Trophoblast cell (in vitro differentiated cells and primary cell): ENCODE measurements around the gene TSPAN4.

Experiments
- DNase-seq, 2 donors: peaks; one replicate each; pipeline ENCODE4 v3.0.0-alpha.2; 2016
- H2AFZ ChIP-seq: 2 replicates; pipeline ENCODE4 v1.6.1; 2013; ENCODE audit warnings: low read length, moderate library complexity, mild to moderate bottlenecking; ENCODE audit not compliant: insufficient read depth, poor library complexity
- H2AK5ac ChIP-seq: 2 replicates; pipeline ENCODE4 v1.6.1; 2013; ENCODE audit warnings: mild to moderate bottlenecking, low read length
- H2BK120ac ChIP-seq: 2 replicates; pipeline ENCODE4 v1.6.1; 2013; ENCODE audit warnings: low read length, mild to moderate bottlenecking, moderate library complexity; ENCODE audit not compliant: insufficient read depth, poor library complexity
- H2BK12ac ChIP-seq: 2 replicates; pipeline ENCODE4 v1.6.1; 2013; ENCODE audit warnings: mild to moderate bottlenecking, low read length, moderate library complexity
- H2BK5ac ChIP-seq: 2 replicates; pipeline ENCODE4 v1.6.1; 2013; ENCODE audit warnings: low read length, low read depth, moderate library complexity, mild to moderate bottlenecking; ENCODE audit not compliant: poor library complexity
- H3K14ac ChIP-seq: 2 replicates; pipeline ENCODE4 v1.6.1; 2013; ENCODE audit warnings: mild to moderate bottlenecking, low read length
- H3K18ac ChIP-seq: 2 replicates; pipeline ENCODE4 v1.6.1; 2013; ENCODE audit warnings: mild to moderate bottlenecking, low read length
- H3K23ac ChIP-seq: 2 replicates; pipeline ENCODE4 v1.6.1; 2013; ENCODE audit warnings: low read length
- H3K27ac ChIP-seq: 2 replicates; pipeline ENCODE4 v1.5.1; 2013; ENCODE audit warnings: low read depth, mild to moderate bottlenecking, inconsistent platforms, low read length, moderate library complexity
- H3K27me3 ChIP-seq: 2 replicates; pipeline ENCODE4 v1.6.1; 2013; ENCODE audit warnings: inconsistent platforms, mild to moderate bottlenecking, low read length, moderate library complexity; ENCODE audit not compliant: insufficient read depth
- H3K36me3 ChIP-seq, 2 experiments: 1 replicate in 1 of 2; 2 replicates in 1 of 2; pipeline ENCODE4 v1.6.1; 2013; ENCODE audit warnings: low read length in 2 of 2, mild to moderate bottlenecking in 2 of 2, moderate library complexity in 1 of 2; ENCODE audit not compliant: insufficient read depth in 2 of 2, control insufficient read depth in 1 of 2
- H3K4ac ChIP-seq: 2 replicates; pipeline ENCODE4 v1.6.1; 2013; ENCODE audit warnings: low read depth, mild to moderate bottlenecking, low read length, moderate library complexity
- H3K4me1 ChIP-seq, 2 experiments: 1 replicate in 1 of 2; 2 replicates in 1 of 2; pipeline ENCODE4 v1.6.1; 2013; ENCODE audit warnings: low read length in 2 of 2, mild to moderate bottlenecking in 2 of 2, moderate library complexity in 1 of 2; ENCODE audit not compliant: insufficient read depth in 2 of 2, control insufficient read depth in 1 of 2
- H3K4me2 ChIP-seq: 2 replicates; pipeline ENCODE4 v1.6.1; 2013; ENCODE audit warnings: inconsistent platforms, mild to moderate bottlenecking, low read length, moderate library complexity
- H3K4me3 ChIP-seq: 2 replicates; pipeline ENCODE4 v1.5.1; 2013; ENCODE audit warnings: mild to moderate bottlenecking, low read depth, low read length, inconsistent platforms
- H3K79me1 ChIP-seq: one replicate; pipeline ENCODE4 v1.6.1; 2013; ENCODE audit warnings: low read length
- H3K79me2 ChIP-seq: 2 replicates; pipeline ENCODE4 v1.6.1; 2013; ENCODE audit warnings: low read length, mild to moderate bottlenecking; ENCODE audit not compliant: control insufficient read depth, insufficient read depth, poor library complexity
- H3K9ac ChIP-seq: 2 replicates; pipeline ENCODE4 v1.6.1; 2013; ENCODE audit warnings: mild to moderate bottlenecking, low read length
- H3K9me3 ChIP-seq: 2 replicates; pipeline ENCODE4 v1.6.1; 2013; ENCODE audit warnings: low read depth, mild to moderate bottlenecking, control low read depth, inconsistent platforms, low read length; ENCODE audit not compliant: insufficient read depth
- H4K12ac ChIP-seq: 2 replicates; pipeline ENCODE4 v1.6.1; 2013; ENCODE audit warnings: low read depth, mild to moderate bottlenecking, low read length, moderate library complexity
- H4K8ac ChIP-seq: 2 replicates; pipeline ENCODE4 v1.6.1; 2013; ENCODE audit warnings: low read depth, mild to moderate bottlenecking, low read length, moderate library complexity
- H4K91ac ChIP-seq: one replicate; pipeline ENCODE4 v1.6.1; 2013; ENCODE audit warnings: low read depth, mild to moderate bottlenecking, low read length, moderate library complexity
- WGBS: extraction: QIAGEN DNeasy Blood & Tissue Kit; methylation state at CpG from one replicate; pipeline ENCODE4 v1.1.7; 2013; ENCODE audit warnings: missing lambda C conversion rate; ENCODE audit not compliant: insufficient read length, insufficient coverage; ENCODE audit errors: extremely low coverage; 5-methylcytosine and 5-hydroxymethylcytosine counted together

Gene TSPAN4

GRCh38 chr11:836700-837099 is 6.0 kb upstream of the TSPAN4 start:
- WGBS, result no CpG with 5 or more reads among the region's 9 CpGs
- H3K18ac ChIP-seq, result no peak overlapping the region

GRCh38 chr11:837189-837989 is 5.3 kb upstream of the TSPAN4 start:
- Histone ChIP-seq H3K14ac (no peak overlapping the region), H3K36me3 (peaks cover 55 to 59% of the 10 kb centered on the region in 2 experiments), H2BK12ac (no peak overlapping the region), H2BK5ac (no peak overlapping the region), H2AFZ (no peak overlapping the region), H3K27me3 (no peaks in the 10 kb centered on the region), H3K4ac (no peak overlapping the region), H3K27ac (no peak overlapping the region), H4K12ac (peak overlapping the region; percentile 12), H3K4me3 (no peak overlapping the region), H3K79me1 (peaks cover 15% of the 10 kb centered on the region), H4K91ac (no peak overlapping the region), H3K23ac (no peak overlapping the region), H3K4me2 (no peak overlapping the region), H3K79me2 (peaks cover 18% of the 10 kb centered on the region), H3K9me3 (no peaks in the 10 kb centered on the region), H3K18ac (no peak overlapping the region), H3K4me1 (peaks cover 21 to 22% of the 10 kb centered on the region in 2 experiments), H2AK5ac (no peak overlapping the region), H4K8ac (no peak overlapping the region), H2BK120ac (no peak overlapping the region), H3K9ac (no peak overlapping the region)
- no CpG with 5 or more reads among the region's 22 CpGs for WGBS
- DNase-seq, result no peak

More at GRCh38 chr11:836700-837099, 6.0 kb upstream of the TSPAN4 start:
- Histone ChIP-seq H3K9ac (no peak overlapping the region), H3K4me1 (peaks cover 27 to 28% of the 10 kb centered on the region in 2 experiments), H2AFZ (no peak overlapping the region), H2BK12ac (no peak overlapping the region), H3K79me2 (peaks cover 15% of the 10 kb centered on the region), H3K36me3 (peaks cover 55 to 59% of the 10 kb centered on the region in 2 experiments), H3K79me1 (peaks cover 15% of the 10 kb centered on the region), H3K9me3 (peaks cover 5% of the 10 kb centered on the region), H3K23ac (no peak overlapping the region), H2BK120ac (no peak overlapping the region), H4K12ac (no peak overlapping the region), H3K27ac (no peak overlapping the region), H3K4ac (no peak overlapping the region), H3K14ac (no peak overlapping the region), H4K8ac (no peak overlapping the region), H4K91ac (no peak overlapping the region), H2BK5ac (no peak overlapping the region), H3K4me2 (no peak overlapping the region), H3K4me3 (peak overlapping the region; percentile 18), H2AK5ac (no peak overlapping the region), H3K27me3 (peaks cover 2% of the 10 kb centered on the region)
- no peak for DNase-seq

GRCh38 chr11:837990-838307 is 4.7 kb upstream of the TSPAN4 start:
- peaks cover 19 to 20% of the 10 kb centered on the region in 2 experiments for H3K4me1 ChIP-seq
- no peaks in the 10 kb centered on the region for H3K27me3 ChIP-seq
- peaks cover 55 to 59% of the 10 kb centered on the region in 2 experiments for H3K36me3 ChIP-seq
- no peak overlapping the region for H2BK12ac ChIP-seq
- H3K79me1 ChIP-seq, result peaks cover 14% of the 10 kb centered on the region
- H3K23ac ChIP-seq, result no peak overlapping the region
- no peaks in the 10 kb centered on the region for H3K9me3 ChIP-seq
- no peak overlapping the region for H2BK120ac ChIP-seq
- no peak overlapping the region for H3K27ac ChIP-seq
- H3K14ac ChIP-seq, result no peak overlapping the region
- no peak overlapping the region for H4K91ac ChIP-seq
- no CpG with 5 or more reads among the region's 8 CpGs for WGBS
- no peak overlapping the region for H2AFZ ChIP-seq
- H2AK5ac ChIP-seq, result no peak overlapping the region
- H2BK5ac ChIP-seq, result no peak overlapping the region
- DNase-seq, result no peak
- H4K12ac ChIP-seq, result no peak overlapping the region
- H3K9ac ChIP-seq, result no peak overlapping the region
- peaks cover 20% of the 10 kb centered on the region for H3K79me2 ChIP-seq
- H3K4me3 ChIP-seq, result no peak overlapping the region
- H3K4ac ChIP-seq, result no peak overlapping the region
- H4K8ac ChIP-seq, result no peak overlapping the region
- H3K18ac ChIP-seq, result no peak overlapping the region
- H3K4me2 ChIP-seq, result no peak overlapping the region

- no peak overlapping the region for H3K9ac ChIP-seq
- H3K4me2 ChIP-seq, result no peak overlapping the region
- WGBS, result no CpG with 5 or more reads among the region's 17 CpGs
- no peak overlapping the region for H2AFZ ChIP-seq
- DNase-seq, result no peak
- H4K91ac ChIP-seq, result no peak overlapping the region
- peaks cover 14% of the 10 kb centered on the region for H3K79me2 ChIP-seq
- peaks cover 55 to 59% of the 10 kb centered on the region in 2 experiments for H3K36me3 ChIP-seq
- no peak overlapping the region for H3K4me3 ChIP-seq
- no peak overlapping the region for H3K23ac ChIP-seq
- no peak overlapping the region for H2BK120ac ChIP-seq
- H2AK5ac ChIP-seq, result no peak overlapping the region
- H3K4ac ChIP-seq, result no peak overlapping the region
- no peaks in the 10 kb centered on the region for H3K9me3 ChIP-seq
- H2BK12ac ChIP-seq, result no peak overlapping the region
- H3K27ac ChIP-seq, result no peak overlapping the region
- H4K12ac ChIP-seq, result no peak overlapping the region
- H2BK5ac ChIP-seq, result no peak overlapping the region
- no peak overlapping the region for H3K18ac ChIP-seq
- no peak overlapping the region for H3K14ac ChIP-seq
- peaks cover 13% of the 10 kb centered on the region for H3K79me1 ChIP-seq
- H3K27me3 ChIP-seq, result no peaks in the 10 kb centered on the region
- H3K4me1 ChIP-seq, result peaks cover 21 to 23% of the 10 kb centered on the region in 2 experiments
- no peak overlapping the region for H4K8ac ChIP-seq
These were observed 4.0 kb upstream of the TSPAN4 start for GRCh38 chr11:838441-839279.
